IMR-90 (cell line): Measurements from ENCODE around the gene LRP6. TPM values are rescaled to one million over a fixed set of nuclear protein-coding genes. Genes with fewer than 3 reads are reported as not detected.
A peak's percentile ranks its signal among the peaks of the same experiment; 100 is the strongest.

Source experiments
- ATAC-seq: fragments of 200-7000 bp; cut with Tn5 transposase; 2 replicates; pipeline ENCODE4 v1.9.1; 2020; ENCODE audit warnings: low read depth, mild to moderate bottlenecking, moderate library complexity
- BruUV-seq: library from RNA; stranded (reverse); fragments of 400-500 nt; replicated peaks from 2 replicates; lab custom pipeline; 2021; lab: Mats Ljungman, UMichigan
- CTCF ChIA-PET: fragments of 300-600 bp; formaldehyde crosslinking; extraction: SDS; loops from one replicate; lab custom pipeline; 2021; ENCODE audit warnings: antibody characterized with exemption; lab: Yijun Ruan, JAX
- POLR2A ChIA-PET: fragments of 300-600 bp; sonication (Branson Sonifier 250); formaldehyde crosslinking; loops from one replicate; lab custom pipeline; 2022; ENCODE audit warnings: antibody characterized with exemption; ENCODE audit not compliant: unreplicated experiment; lab: Charles Lee
- DNase-seq: peaks from one replicate; pipeline ENCODE4 v3.0.0; 2013
- H2AFZ ChIP-seq: replicated peaks from 2 replicates; pipeline ENCODE3; 2013; ENCODE audit warnings: low read length, mild to moderate bottlenecking; ENCODE audit not compliant: poor library complexity
- H2AK5ac ChIP-seq: 2 replicates; pipeline ENCODE4 v1.6.1; 2013; ENCODE audit warnings: low read depth, low read length, inconsistent platforms
- H2AK9ac ChIP-seq: replicated peaks from 2 replicates; pipeline ENCODE3; 2013; ENCODE audit warnings: mild to moderate bottlenecking, low read depth, low read length, moderate library complexity; ENCODE audit not compliant: poor library complexity
- H2BK120ac ChIP-seq: 2 replicates; pipeline ENCODE4 v1.6.1; 2013; ENCODE audit warnings: low read depth, low read length, inconsistent platforms
- H2BK15ac ChIP-seq: 3 replicates; pipeline ENCODE4 v1.6.1; 2013; ENCODE audit warnings: low read depth, low read length, inconsistent platforms
- H2BK20ac ChIP-seq: 2 replicates; pipeline ENCODE4 v1.6.1; 2013; ENCODE audit warnings: low read depth, mild to moderate bottlenecking, inconsistent platforms, low read length, moderate library complexity
- H2BK5ac ChIP-seq: 2 replicates; pipeline ENCODE4 v1.6.1; 2013; ENCODE audit warnings: mild to moderate bottlenecking, low read depth, low read length, inconsistent platforms; ENCODE audit not compliant: poor library complexity, severe bottlenecking
- H3K14ac ChIP-seq: replicated peaks from 2 replicates; pipeline ENCODE4 v1.6.1; 2013; ENCODE audit warnings: low read depth, low read length, inconsistent platforms
- H3K18ac ChIP-seq: 2 replicates; pipeline ENCODE4 v1.6.1; 2013; ENCODE audit warnings: low read depth, low read length, control low read depth
- H3K23ac ChIP-seq: 2 replicates; pipeline ENCODE4 v1.6.1; 2013; ENCODE audit warnings: low read depth, low read length, inconsistent platforms
- H3K27ac ChIP-seq: 2 replicates; pipeline ENCODE4 v1.5.1; 2013; ENCODE audit warnings: mild to moderate bottlenecking, control low read depth, low read length; ENCODE audit not compliant: insufficient read depth
- H3K27me3 ChIP-seq: 2 replicates; pipeline ENCODE4 v1.6.1; 2013; ENCODE audit warnings: low read length; ENCODE audit not compliant: control insufficient read depth, insufficient read depth
- H3K36me3 ChIP-seq: 2 replicates; pipeline ENCODE4 v1.6.1; 2013; ENCODE audit warnings: low read length, mixed read lengths; ENCODE audit not compliant: control insufficient read depth, insufficient read depth
- H3K4ac ChIP-seq: 2 replicates; pipeline ENCODE4 v1.6.1; 2013; ENCODE audit warnings: low read depth, low read length, inconsistent platforms
- H3K4me1 ChIP-seq: 2 replicates; pipeline ENCODE4 v1.6.1; 2013; ENCODE audit warnings: low read length, mixed read lengths; ENCODE audit not compliant: control insufficient read depth, insufficient read depth
- H3K4me2 ChIP-seq: 2 replicates; pipeline ENCODE4 v1.6.1; 2013; ENCODE audit warnings: low read depth, mild to moderate bottlenecking, control low read depth, low read length, moderate library complexity
- H3K4me3 ChIP-seq: 2 replicates; pipeline ENCODE4 v1.5.1; 2013; ENCODE audit warnings: low read depth, mild to moderate bottlenecking, control low read depth, low read length, moderate library complexity; ENCODE audit not compliant: insufficient read depth
- H3K56ac ChIP-seq: 2 replicates; pipeline ENCODE4 v1.6.1; 2013; ENCODE audit warnings: low read length, inconsistent platforms; ENCODE audit not compliant: insufficient read depth; ENCODE audit errors: extremely low read depth
- H3K79me1 ChIP-seq, 2 experiments: 2 replicates each; pipeline ENCODE4 v1.6.1; 2013; ENCODE audit warnings: low read length in 2 of 2, inconsistent platforms in 1 of 2, low read depth in 1 of 2
- H3K9ac ChIP-seq: 2 replicates; pipeline ENCODE4 v1.6.1; 2013; ENCODE audit warnings: low read depth, low read length, control low read depth
- H3K9me1 ChIP-seq: 2 replicates; pipeline ENCODE4 v1.6.1; 2013; ENCODE audit warnings: low read length, inconsistent platforms; ENCODE audit not compliant: insufficient read depth
- H3K9me3 ChIP-seq: 2 replicates; pipeline ENCODE4 v1.6.1; 2013; ENCODE audit warnings: low read length; ENCODE audit not compliant: control insufficient read depth, insufficient read depth
- H4K20me1 ChIP-seq: 2 replicates; pipeline ENCODE4 v1.6.1; 2013; ENCODE audit warnings: low read length, inconsistent platforms; ENCODE audit not compliant: insufficient read depth
- H4K5ac ChIP-seq: 2 replicates; pipeline ENCODE4 v1.6.1; 2013; ENCODE audit warnings: mild to moderate bottlenecking, low read depth, low read length, control low read depth
- H4K8ac ChIP-seq, 2 experiments: 2 replicates each; pipeline ENCODE4 v1.6.1; 2013; ENCODE audit warnings: low read depth in 2 of 2, low read length in 2 of 2, control low read depth in 1 of 2, inconsistent platforms in 1 of 2
- H4K91ac ChIP-seq: 2 replicates; pipeline ENCODE4 v1.6.1; 2013; ENCODE audit warnings: low read depth, low read length, inconsistent platforms; ENCODE audit not compliant: insufficient read depth
- FOS ChIP-seq: fragments of 150-350 bp; IDR thresholded peaks from 2 replicates; pipeline ENCODE4 v1.6.1; 2016; ENCODE audit warnings: low read depth, low read length
- RAD21 ChIP-seq: IDR thresholded peaks from 2 replicates; pipeline ENCODE4 v1.6.1; 2012; ENCODE audit warnings: low read length, improper control_type of control experiment
- WGBS, 2 experiments: methylation state at CpG; one replicate each; pipeline versions ENCODE4 v1.1.5 to v1.1.7; 2013; ENCODE audit warnings: missing lambda C conversion rate in 2 of 2; ENCODE audit not compliant: insufficient read length in 1 of 2; ENCODE audit errors: extremely low coverage in 2 of 2; 5-methylcytosine and 5-hydroxymethylcytosine counted together
- dilution Hi-C: fragments of 300-500 bp; cut with HindIII; formaldehyde crosslinking; loops from one replicate; pipeline ENCODE4 v1.14.3; 2018; ENCODE audit warnings: low sequenced_read_pairs; ENCODE audit not compliant: unreplicated experiment
- in situ Hi-C: fragments of 300-500 bp; cut with MboI; formaldehyde crosslinking; loops from 3 replicates; pipeline ENCODE4 v1.14.3; 2019; ENCODE audit warnings: low sequenced_read_pairs, inconsistent platforms, mixed read lengths
- intact Hi-C: fragments of 100-400 bp; cut with micrococcal nuclease; formaldehyde crosslinking; loops from 2 replicates; pipeline ENCODE4 v1.10.0; 2022
- polyA plus RNA-seq, 3 experiments: library from polyadenylated mRNA; depleted of rRNA; stranded (reverse); fragments of >200 nt; gene quantifications; 2 replicates each; pipeline ENCODE4 v1.2.3, GENCODE V29; 2012; ENCODE audit warnings: low replicate concordance in 1 of 3
- total RNA-seq: library from RNA; depleted of rRNA; stranded (reverse); fragments of >200 nt; gene quantifications from 2 replicates; pipeline ENCODE4 v1.2.3, GENCODE V29; 2012

LRP6 gene
- total and polyA plus RNA-seq, 2 of the 4 experiments (the other 2 are of a cell fraction) = 14.2 to 32.1 TPM

- ATAC-seq (no peak), DNase-seq (peak; percentile 39)
- Histone ChIP-seq H3K23ac (no peak overlapping the region), H3K27ac (no peak overlapping the region), H3K9ac (no peak overlapping the region), H3K56ac (no peak overlapping the region), H4K91ac (no peak overlapping the region), H3K14ac (0 out of 2 replicates have a peak overlapping the region, but pooled peaks have one; percentile 54), H3K27me3 (no peaks in the 10 kb centered on the region), H2BK120ac (no peak overlapping the region), H4K20me1 (no peaks in the 10 kb centered on the region), H4K8ac (no peak overlapping the region), H2BK15ac (no peak overlapping the region; the same call in 2 of the 3 replicates), H3K4me3 (no peak overlapping the region), H3K9me1 (no peaks in the 10 kb centered on the region), H3K4ac (no peak overlapping the region), H3K18ac (no peak overlapping the region), H3K79me1 (no peaks in the 10 kb centered on the region), H3K4me2 (no peak overlapping the region), H2AFZ (no peak overlapping the region), H4K5ac (no peak overlapping the region), H2AK5ac (no peak overlapping the region; the same call in 1 of the 2 replicates), H3K4me1 (peaks cover 3% of the 10 kb centered on the region), H3K36me3 (no peaks in the 10 kb centered on the region), H2BK5ac (no peak overlapping the region), H3K9me3 (no peaks in the 10 kb centered on the region), H2AK9ac (peak overlapping the region; percentile 28), H2BK20ac (no peak overlapping the region)
- CTCF ChIA-PET = no interaction called here
- intact Hi-C loops = no loop called here
- POLR2A ChIA-PET = no interaction called here
- 71% methylated on average over 2 of the region's 5 CpGs; no CpG with 5 or more reads in 1 of the 2 experiments for WGBS, 2 experiments
- no TSS peak for BruUV-seq
- dilution Hi-C loops = no loop called here
- TF ChIP-seq FOS = no peak
- no peak for TF ChIP-seq RAD21
- in situ Hi-C loops = no loop called here
Measured at GRCh38 chr12:12079291-12079690, 187.6 kb downstream of the LRP6 start.
